Medulla oblongata (tissue), 1 donor: ENCODE results near the gene RSPH4A.
"Not testable (repeated sequence)": the region's sequence is repeated elsewhere in the genome, so short reads cannot be mapped to it uniquely, and the experiment has no call there.

Experiments used
- DNase-seq: peaks from one replicate; pipeline ENCODE4 v3.0.0-alpha.2; 2015; ENCODE audit errors: extremely low spot score

Gene RSPH4A

DNA sequence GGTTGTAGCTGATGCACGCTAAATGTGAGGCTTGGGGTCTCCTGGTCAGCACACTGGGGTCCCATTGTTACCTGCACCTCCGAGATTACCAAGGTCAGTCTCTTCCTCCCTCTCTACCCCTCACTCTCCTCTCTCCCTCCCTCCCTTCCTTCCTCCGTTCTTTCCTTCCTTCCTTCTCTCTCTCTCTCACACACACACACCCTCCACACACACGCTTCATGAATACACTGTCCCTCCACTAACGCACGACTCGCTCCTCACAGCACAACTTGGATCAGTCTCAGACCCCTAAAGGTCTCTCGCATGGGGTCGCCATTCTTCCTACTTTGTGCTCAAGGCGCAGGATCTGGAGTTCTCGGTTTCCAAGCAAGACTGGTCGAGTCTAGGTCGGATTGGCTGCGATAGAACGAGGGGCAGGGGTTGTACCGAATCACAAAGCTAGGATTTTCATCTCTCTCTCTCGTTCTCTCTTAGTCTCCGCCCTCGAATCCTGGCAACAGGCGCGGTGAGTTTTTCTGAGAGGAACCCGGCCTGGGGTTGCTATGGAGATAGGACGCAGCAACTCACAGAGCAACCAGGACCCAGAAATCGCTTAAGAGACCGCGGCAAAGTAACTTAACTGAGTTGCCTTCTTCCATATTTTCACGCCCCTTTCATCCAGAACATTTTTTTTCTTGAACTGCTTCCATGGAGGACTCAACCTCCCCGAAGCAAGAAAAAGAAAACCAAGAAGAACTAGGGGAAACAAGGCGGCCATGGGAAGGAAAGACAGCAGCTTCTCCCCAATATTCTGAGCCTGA, at the start of gene RSPH4A:
Gene RSPH4A, plus strand, starts transcription at position 543 of the 800 bp plus-strand sequence. Its CDS starts 145 bp downstream, at position 688.
- peak; percentile 97 for DNase-seq

DNA sequence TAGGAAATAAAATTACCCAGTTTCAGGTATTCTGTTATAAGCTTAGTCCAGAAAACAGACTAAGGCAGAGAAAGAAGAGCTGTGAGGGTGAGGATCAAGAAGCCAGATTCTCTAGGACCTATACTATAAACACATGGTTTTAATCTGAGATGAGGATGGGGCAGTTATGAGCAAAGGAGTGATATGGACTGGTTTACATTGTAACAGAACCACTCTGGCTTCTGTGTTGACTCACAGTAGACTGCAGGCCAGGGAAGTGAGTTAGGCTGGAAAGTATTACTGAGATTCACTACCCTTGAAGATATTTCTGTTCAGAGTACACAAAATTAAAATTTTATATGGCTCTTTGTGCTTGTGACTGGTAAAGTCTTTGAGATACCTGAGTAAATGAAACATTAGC, 48.2 kb upstream of the RSPH4A start:
- DNase-seq: no peak

DNA sequence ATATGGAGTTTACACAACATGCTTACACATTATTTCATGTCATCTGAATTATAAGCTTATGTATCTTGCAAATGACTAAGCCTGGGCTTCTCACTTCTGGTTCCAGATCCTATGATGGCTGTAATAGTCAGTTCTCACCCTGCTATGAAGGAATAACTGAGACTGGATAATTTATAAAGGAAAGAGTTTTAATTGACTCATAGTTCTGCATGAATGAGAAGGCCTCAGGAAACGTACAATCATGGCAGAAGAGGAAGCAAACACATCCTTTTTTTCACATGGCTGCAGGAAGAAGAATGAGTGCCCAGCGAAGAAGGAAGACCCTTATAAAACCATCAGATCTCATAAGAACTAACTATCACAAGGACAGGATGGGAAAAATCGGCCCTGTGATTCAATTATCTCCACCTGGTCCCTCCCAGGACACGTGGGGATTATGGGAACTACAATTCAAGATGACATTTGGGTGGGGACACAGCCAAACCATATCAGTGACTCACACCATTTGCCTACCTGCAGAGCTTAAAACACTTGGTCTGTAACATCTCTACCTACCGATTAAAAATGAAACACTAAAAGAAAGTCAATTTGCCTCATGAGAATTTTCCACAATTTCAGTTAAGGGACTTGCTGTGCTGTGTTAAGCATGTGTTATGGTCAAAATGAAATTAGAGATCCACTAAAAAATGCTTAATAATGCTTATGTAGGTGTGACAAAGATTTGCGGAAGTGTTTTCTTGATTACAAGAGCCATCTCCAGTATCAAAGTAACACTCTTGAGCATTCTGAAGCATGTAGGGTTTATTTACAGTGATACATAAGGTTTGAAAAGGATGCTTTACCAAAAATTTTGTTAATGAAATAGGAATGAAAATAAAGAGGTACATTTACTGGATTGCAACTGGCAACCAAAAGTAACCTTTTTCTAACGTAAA, 47.2 kb upstream of the RSPH4A start:
- no peak for DNase-seq

DNA sequence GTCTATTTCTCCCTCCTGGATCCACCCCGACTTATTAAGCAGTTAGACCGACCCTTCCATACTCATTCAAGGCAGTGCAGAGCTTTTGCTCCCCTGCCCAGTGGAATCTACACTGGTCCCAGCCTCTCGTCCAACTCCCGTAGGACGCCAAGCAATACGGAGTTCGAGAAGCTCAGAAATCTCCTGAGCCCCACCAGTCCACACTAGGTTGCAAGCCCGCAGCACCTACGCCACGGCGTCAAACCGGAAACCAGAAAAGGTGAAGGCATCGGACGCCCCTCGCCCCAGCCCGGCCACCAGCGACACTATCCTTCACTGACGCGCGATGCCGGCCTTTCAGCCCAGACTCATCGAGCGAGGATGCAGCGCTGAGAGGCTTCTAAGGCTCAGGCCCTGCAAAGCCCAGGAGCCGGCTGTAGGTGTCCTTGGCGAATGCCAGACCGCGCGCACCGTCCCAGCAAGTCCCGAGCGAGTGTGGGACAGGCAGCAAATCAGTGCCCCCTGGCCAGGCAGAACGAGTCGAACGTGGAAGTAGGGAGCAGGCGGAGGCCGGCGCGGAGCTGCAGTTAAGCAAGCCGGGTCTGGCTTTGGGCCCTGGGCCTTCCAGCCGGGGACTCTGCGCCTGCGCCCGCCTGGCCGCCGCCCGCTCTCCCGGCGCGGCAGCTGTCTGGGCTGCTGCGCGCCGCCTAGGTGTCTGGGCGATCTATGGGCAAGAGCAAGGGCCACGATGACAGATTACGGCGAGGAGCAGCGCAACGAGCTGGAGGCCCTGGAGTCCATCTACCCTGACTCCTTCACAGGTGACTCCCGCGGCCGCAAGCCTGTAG, 45.2 kb upstream of the RSPH4A start, which contains the start of gene RWDD1:
Gene RWDD1, plus strand, starts transcription at position 649 of the 827 bp plus-strand sequence. Its CDS starts 79 bp downstream, at position 728.
- DNase-seq: peak; percentile 98

DNA sequence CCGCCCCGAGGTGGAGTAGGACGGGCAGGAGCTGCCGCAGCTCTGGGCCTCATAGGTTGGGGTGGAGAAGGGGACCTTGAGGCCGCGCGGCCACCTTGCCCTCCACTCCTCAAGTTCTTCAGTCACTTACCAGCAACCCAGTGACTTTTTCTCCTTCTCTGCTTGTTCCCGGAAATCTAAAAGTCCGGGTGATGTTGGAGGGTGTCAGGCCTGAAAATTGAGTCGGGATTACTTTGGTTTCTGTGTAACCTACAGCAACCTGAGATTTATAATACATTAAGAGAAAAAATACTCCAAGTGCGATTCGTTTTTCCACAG, 44.6 kb upstream of the RSPH4A start:
- DNase-seq: no peak

DNA sequence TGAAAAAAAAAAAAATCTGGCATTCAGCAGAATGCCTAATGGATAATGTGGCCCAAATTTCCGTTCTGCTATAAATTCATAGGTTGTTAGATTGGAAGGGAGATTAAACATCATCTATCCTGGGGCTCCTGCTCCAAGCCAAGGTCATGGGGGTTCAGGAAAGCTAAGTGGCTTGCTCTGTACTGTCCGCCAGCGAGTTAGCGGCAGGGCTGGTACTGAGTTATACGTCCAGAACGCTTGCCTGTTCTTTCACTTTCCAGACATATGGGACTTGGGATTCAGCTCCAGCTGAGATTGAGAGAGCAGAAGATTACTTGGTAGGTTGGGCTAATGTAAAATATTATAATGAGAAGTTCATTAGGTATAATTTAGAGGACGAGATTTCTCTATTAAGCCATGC, 44.1 kb upstream of the RSPH4A start:
- peak; percentile 40 for DNase-seq

DNA sequence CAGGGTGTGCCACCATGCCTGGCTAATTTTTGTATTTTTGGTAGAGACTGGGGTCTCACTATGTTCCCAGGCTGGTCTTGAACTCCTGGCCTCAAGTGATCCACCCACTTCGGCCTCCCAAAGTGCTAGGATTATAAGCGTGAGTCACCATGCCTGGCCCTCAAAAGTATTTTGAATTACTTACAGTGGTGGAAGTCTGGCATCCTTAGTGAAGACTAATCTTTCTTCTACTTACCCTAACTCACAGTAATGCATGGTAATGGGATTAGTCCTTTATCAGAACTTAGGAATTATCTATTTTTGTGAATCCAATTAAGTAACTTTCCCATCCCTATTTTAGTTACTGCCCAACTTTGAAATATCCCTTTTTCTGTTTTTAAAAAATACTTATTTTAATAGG, 41.1 kb upstream of the RSPH4A start:
- no peak for DNase-seq

DNA sequence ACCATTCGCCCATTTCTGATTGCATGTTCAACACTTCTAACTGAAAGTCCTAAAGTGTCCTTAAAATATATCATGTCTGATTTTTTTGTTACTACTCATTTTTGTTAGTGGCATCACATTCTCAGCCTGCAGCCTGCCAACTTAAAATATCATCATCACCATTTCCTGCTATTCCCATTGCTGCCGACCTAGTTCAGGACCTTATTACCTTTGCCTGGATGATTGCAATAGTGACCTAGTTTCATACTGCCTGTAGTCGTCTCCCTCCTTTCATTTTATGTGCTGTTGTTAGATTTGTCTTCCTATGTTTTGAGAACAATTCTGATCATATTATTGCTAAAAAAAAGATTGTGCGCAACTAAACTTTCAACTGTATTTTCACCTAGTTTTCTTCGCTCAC, 38.8 kb upstream of the RSPH4A start:
- DNase-seq: no peak

DNA sequence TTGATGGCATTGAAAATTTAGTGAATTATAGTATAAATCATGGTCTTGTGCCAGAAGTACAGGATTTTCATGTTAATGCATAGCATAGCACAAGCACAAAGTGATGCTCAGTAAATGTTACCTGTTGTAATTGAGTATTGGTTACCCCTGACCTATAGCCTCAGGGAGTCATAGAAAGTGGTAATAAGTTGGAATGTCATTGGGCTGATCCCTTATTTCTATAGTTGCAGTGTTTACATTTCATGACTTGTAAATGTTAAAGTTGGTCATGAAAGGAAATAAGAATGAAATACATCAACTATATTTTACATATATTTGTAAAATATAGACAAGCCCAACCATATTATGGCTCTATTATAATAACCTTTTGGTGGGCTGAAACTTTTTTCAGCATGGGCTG, 37.9 kb upstream of the RSPH4A start:
- no peak for DNase-seq

DNA sequence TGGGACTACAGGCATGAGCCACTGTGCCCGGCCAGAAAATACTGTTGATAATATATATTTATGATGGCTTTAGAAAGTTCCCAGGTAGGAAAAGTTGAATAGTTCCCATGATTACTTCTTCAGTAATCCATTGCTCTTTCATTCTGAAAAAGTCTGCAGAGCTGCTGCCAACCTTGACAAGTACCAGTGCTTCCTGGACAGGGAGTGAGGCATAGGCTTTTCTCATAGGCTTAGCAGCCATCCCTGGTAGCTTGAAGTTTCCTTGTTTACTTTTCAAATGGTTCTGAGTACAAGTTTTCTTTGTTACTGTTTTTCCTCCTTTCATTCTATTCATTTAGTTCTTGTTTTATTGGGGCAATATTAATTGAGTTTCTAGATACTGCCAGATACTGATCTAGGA, 37.1 kb upstream of the RSPH4A start:
- no peak for DNase-seq

DNA sequence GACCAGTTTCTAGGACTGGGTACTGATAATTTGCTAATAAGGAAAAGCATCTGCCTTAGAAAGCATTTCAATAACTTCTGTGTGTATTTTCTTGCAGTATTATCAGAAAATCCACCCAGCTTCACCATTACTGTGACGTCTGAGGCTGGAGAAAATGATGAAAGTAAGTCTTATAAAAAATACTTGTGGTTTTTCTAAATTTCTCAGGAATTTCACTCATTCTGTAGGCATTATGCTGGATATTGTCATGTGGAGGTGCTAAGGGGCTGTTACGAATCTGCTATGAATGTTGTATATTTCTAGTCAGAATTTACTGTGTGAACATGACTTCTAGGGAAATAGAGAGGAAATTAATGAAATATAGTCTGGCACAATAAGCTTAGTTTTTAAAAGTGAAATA, 36.1 kb upstream of the RSPH4A start:
- no peak for DNase-seq

DNA sequence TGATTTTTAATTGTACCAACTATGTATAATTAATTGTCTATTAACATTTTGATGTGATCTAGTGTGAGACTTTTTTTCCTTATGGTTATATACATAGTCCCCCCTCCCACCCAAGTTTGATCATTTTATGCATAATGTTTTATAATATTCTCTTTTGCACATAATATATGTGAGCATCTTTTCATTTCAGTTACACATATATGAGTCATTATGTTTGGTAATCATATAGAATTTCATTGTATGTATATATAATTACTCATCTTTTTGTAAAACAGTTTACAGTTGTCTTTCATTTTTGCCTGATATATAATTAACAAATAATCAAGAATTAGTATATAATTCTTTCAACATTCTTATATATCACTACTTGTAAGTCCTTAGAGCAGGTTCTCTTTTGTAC, 30.0 kb upstream of the RSPH4A start:
- no peak for DNase-seq

DNA sequence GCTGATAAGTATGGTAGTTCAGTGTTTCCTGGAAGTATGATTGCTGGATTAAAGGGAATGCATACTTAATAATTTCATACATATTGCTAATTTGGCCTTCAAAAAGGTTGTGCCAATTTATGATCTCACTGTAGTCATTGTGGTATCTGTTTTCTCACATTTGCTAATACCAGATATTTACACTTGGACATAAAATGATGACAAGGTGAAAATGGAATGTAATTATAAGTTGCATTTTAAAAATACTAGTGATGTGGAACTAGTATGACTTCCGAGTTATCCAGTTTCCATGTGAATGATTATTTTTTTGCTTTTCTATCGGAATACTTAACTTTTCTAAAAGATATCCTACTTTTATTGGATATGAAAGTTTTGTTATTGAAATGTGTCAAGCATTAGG, 29.5 kb upstream of the RSPH4A start:
- DNase-seq: no peak

DNA sequence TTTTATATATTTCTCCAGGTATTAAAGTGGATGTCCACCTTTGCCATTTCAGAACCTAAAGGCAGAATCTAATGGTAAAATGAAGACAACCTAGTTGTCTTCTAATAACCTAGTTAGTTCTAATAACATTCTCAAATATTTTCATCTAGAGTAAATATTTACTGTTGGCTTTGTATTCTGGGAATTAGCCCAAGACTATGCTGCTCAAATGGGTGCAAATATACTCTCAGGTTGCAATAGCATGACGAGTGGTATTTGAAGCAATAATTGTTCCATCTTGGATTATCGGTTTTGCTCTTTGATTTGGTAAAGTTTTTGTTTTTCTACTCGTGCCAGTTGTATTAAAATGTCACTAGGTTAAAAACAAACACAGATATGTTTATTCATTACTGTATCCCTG, 21.0 kb upstream of the RSPH4A start:
- DNase-seq: no peak

DNA sequence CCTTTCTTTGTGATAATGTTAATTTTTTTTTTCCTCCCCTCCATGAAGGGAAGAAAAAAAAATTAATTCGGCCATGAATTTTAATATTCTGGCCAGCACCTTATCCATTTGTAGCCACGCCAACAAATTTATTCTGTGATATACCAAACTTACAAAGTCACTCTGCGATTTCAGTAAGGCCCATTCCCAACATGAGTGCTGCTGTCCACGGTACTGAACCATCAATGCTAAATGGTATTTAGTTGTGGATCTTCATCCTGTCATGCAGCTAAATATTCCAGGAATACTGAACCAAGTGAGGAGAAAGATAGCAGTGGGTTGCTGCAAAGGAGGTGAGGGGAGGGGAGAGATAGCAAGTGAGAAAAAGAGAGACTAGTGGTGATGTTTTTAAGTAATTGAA, 19.5 kb upstream of the RSPH4A start:
- DNase-seq: no peak

DNA sequence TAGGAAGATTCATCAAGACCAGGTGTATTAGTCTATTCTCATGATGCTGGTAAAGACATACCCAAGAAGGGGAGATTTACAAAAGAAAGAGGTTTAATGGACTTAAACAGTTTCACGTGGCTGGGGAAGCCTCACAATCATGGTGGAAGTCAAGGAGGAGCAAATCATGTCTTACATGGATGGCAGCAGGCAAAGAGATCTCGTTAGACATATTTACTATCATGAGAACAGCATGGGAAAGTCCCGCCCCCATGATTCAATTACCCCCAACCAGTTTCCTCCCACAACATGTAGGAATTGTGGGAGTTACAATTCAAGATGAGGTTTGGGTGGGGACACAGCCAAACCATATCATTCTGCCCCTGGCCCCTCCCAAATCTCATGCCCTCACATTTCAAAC, 12.4 kb upstream of the RSPH4A start:
- DNase-seq: not testable (repeated sequence)

DNA sequence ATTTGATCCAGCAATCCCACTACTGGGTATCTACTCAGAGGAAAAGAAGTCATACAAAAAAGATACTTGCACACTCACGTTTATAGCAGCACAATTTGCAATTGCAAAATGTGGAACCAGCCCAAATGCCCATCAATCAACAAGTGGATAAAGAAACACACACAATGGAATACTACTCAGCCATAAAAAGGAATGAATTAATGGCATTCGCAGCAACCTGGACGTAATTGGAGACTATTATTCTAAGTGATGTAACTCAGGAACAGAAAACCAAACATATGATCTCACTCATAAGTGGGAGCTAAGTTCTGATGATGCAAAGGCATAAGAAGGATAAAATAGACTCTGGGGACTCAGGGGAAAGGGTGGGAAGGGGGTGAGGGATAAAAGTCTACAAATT, 11.4 kb upstream of the RSPH4A start:
- DNase-seq: not testable (repeated sequence)

DNA sequence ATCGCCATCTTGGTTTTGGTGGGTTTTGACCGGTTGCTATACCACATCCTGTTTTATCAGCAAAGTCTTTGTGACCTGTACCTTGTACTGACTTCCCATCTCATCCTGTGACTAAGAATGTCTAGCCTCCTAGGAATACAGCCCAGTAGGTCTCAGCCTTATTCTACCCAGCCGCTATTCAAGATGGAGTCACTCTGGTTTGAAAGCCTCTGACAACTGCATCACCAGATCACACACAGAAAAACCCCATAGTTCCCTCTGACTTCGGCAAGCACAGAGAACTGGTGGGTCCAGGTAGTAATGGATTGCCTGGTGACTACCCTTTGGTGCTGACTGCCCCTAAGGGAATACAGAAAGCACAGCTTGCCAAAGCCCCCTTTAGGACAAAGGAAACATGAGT, 10.3 kb upstream of the RSPH4A start:
- no peak for DNase-seq

DNA sequence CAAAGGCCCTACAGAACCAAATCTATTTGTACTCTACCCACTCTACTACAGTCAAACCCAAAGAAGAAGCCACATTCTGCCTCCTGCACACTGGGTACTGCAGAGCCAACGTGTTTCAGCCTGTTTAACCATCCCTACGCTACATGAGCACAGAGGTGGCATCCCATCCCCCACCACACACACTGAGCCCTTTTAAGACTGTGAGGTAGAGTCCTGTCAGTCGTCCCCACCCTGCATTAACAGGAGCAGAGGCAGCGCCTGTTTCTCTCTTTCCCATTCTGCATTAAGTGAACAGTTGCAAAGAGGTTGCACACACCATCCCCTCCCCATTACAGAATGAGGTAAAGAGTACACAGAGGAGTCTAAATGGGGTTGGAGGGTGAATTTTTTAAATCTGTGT, 5.2 kb upstream of the RSPH4A start:
- DNase-seq: no peak

DNA sequence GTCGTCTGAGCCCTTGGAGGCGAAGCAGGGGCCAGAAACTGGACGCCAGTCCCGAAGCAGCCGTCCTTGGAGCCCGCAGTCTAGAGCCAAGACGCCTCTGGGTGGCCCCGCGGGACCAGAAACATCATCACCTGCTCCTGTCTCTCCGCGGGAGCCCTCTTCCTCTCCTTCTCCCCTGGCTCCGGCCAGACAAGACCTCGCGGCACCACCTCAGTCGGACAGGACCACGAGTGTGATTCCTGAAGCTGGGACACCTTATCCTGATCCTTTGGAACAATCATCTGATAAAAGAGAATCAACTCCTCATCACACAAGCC, 416 bp downstream of the RSPH4A start:
- no peak for DNase-seq

DNA sequence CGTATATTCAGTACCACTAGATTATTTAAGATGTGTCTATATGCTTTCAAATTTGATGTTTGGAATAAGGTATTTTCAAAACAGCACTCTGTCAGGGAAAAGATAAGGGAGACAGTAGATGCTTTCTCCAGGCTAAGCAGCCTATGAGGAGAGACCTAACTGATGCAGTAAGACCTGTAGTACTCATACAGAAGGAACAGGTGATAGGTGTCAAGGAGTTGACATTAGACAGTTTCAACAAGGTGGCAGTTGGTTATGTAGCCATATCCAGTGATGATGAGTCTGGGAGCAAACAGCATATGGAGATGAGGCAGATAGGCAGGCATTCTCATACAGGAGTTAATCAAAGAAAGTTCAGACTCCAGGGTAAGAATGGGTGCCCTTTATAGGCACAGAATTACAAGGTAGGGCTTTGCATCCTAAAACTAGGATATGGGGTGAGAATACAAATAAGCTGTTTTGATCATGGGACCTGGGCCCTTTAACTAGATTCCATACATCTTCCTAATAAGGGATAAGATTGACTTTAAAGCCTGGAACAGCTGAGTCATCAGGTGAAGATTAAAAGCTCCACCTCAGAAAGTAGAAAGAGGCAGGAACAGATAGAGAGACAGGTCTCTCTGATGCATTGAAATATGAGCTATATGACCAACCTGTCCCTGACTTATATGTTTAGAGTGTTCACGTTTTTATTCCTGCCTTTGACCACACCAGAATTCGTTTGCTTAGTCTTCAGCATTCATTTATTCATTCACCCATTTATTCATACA, 7.9 kb downstream of the RSPH4A start:
- no peak for DNase-seq
